ENCODE results near the gene SLC29A2. TPM values are rescaled to one million over a fixed set of nuclear protein-coding genes. Genes with fewer than 3 reads are reported as not detected.

Gene SLC29A2
- total RNA-seq, result 1.2 TPM

- Histone ChIP-seq H3K4me1 (ENCODE audit: insufficient read depth, low read length) (peaks cover 16% of the 10 kb centered on the region), H3K9me3 (ENCODE audit: low read depth, low read length) (no peaks in the 10 kb centered on the region), H3K4me3 (ENCODE audit: low read length) (peak within 1 kb of the TSS; percentile 49), H3K27me3 (ENCODE audit: insufficient read depth, low read length) (peaks cover 14% of the 10 kb centered on the region)
Observed at GRCh38 chr11:66371627-66372415, at the start of gene SLC29A2. Gene SLC29A2, minus strand, starts transcription at chr11:66371760. Its CDS starts 169 bp downstream, at chr11:66371591.

GRCh38 chr11:66420671-66421476, 49.3 kb upstream of the SLC29A2 start, which contains the start of gene NPAS4:
Gene NPAS4, plus strand, starts transcription at chr11:66421035. Its CDS starts 145 bp downstream, at chr11:66421180.
- H3K4me3 ChIP-seq (ENCODE audit: low read length), result no peak within 1 kb of the TSS
- H3K27me3 ChIP-seq (ENCODE audit: insufficient read depth, low read length), result peaks cover 30% of the 10 kb centered on the region
- H3K4me1 ChIP-seq (ENCODE audit: insufficient read depth, low read length), result no peaks in the 10 kb centered on the region
- no peaks in the 10 kb centered on the region for H3K9me3 ChIP-seq (ENCODE audit: low read depth, low read length)

- Histone ChIP-seq H3K9me3 (ENCODE audit: low read depth, low read length) (no peaks in the 10 kb centered on the region), H3K4me3 (ENCODE audit: low read length) (no peak overlapping the region), H3K27me3 (ENCODE audit: insufficient read depth, low read length) (peaks cover 36% of the 10 kb centered on the region)
Observed at GRCh38 chr11:66419825-66420224, 48.3 kb upstream of the SLC29A2 start.

GRCh38 chr11:66418986-66419308, 47.4 kb upstream of the SLC29A2 start:
- Histone ChIP-seq H3K27me3 (ENCODE audit: insufficient read depth, low read length) (peaks cover 37% of the 10 kb centered on the region), H3K9me3 (ENCODE audit: low read depth, low read length) (no peaks in the 10 kb centered on the region), H3K4me1 (ENCODE audit: insufficient read depth, low read length) (no peaks in the 10 kb centered on the region)

More at GRCh38 chr11:66419825-66420224, 48.3 kb upstream of the SLC29A2 start:
- no peaks in the 10 kb centered on the region for H3K4me1 ChIP-seq (ENCODE audit: insufficient read depth, low read length)

GRCh38 chr11:66418168-66418985, 46.8 kb upstream of the SLC29A2 start:
- no peaks in the 10 kb centered on the region for H3K9me3 ChIP-seq (ENCODE audit: low read depth, low read length)
- no peaks in the 10 kb centered on the region for H3K4me1 ChIP-seq (ENCODE audit: insufficient read depth, low read length)
- H3K27me3 ChIP-seq (ENCODE audit: insufficient read depth, low read length), result peaks cover 37% of the 10 kb centered on the region
- no peak overlapping the region for H3K4me3 ChIP-seq (ENCODE audit: low read length)

More at GRCh38 chr11:66418986-66419308, 47.4 kb upstream of the SLC29A2 start:
- H3K4me3 ChIP-seq (ENCODE audit: low read length), result no peak overlapping the region

GRCh38 chr11:66417000-66417399, 45.4 kb upstream of the SLC29A2 start:
- Histone ChIP-seq H3K27me3 (ENCODE audit: insufficient read depth, low read length) (peaks cover 37% of the 10 kb centered on the region), H3K4me3 (ENCODE audit: low read length) (no peak overlapping the region), H3K9me3 (ENCODE audit: low read depth, low read length) (no peaks in the 10 kb centered on the region), H3K4me1 (ENCODE audit: insufficient read depth, low read length) (no peaks in the 10 kb centered on the region)

- Histone ChIP-seq H3K9me3 (ENCODE audit: low read depth, low read length) (no peaks in the 10 kb centered on the region), H3K27me3 (ENCODE audit: insufficient read depth, low read length) (peaks cover 36% of the 10 kb centered on the region), H3K4me1 (ENCODE audit: insufficient read depth, low read length) (no peaks in the 10 kb centered on the region), H3K4me3 (ENCODE audit: low read length) (no peak overlapping the region)
Observed at GRCh38 chr11:66415423-66415822, 43.9 kb upstream of the SLC29A2 start.

- peaks cover 38% of the 10 kb centered on the region for H3K27me3 ChIP-seq (ENCODE audit: insufficient read depth, low read length)
- no peaks in the 10 kb centered on the region for H3K4me1 ChIP-seq (ENCODE audit: insufficient read depth, low read length)
- H3K9me3 ChIP-seq (ENCODE audit: low read depth, low read length), result no peaks in the 10 kb centered on the region
- no peak overlapping the region for H3K4me3 ChIP-seq (ENCODE audit: low read length)
Observed at GRCh38 chr11:66414120-66414934, 42.8 kb upstream of the SLC29A2 start.

GRCh38 chr11:66413167-66413566, 41.6 kb upstream of the SLC29A2 start:
- Histone ChIP-seq H3K4me3 (ENCODE audit: low read length) (no peak overlapping the region), H3K9me3 (ENCODE audit: low read depth, low read length) (no peaks in the 10 kb centered on the region), H3K4me1 (ENCODE audit: insufficient read depth, low read length) (peaks cover 7% of the 10 kb centered on the region), H3K27me3 (ENCODE audit: insufficient read depth, low read length) (peaks cover 27% of the 10 kb centered on the region)

GRCh38 chr11:66412110-66412509, 40.5 kb upstream of the SLC29A2 start:
- H3K4me3 ChIP-seq (ENCODE audit: low read length), result no peak overlapping the region
- no peaks in the 10 kb centered on the region for H3K9me3 ChIP-seq (ENCODE audit: low read depth, low read length)
- peaks cover 18% of the 10 kb centered on the region for H3K27me3 ChIP-seq (ENCODE audit: insufficient read depth, low read length)
- H3K4me1 ChIP-seq (ENCODE audit: insufficient read depth, low read length), result peaks cover 7% of the 10 kb centered on the region

GRCh38 chr11:66411323-66411722, 39.8 kb upstream of the SLC29A2 start:
- Histone ChIP-seq H3K9me3 (ENCODE audit: low read depth, low read length) (no peaks in the 10 kb centered on the region), H3K4me3 (ENCODE audit: low read length) (no peak overlapping the region), H3K27me3 (ENCODE audit: insufficient read depth, low read length) (peaks cover 14% of the 10 kb centered on the region), H3K4me1 (ENCODE audit: insufficient read depth, low read length) (peaks cover 7% of the 10 kb centered on the region)

- H3K4me1 ChIP-seq (ENCODE audit: insufficient read depth, low read length), result peaks cover 7% of the 10 kb centered on the region
- no peaks in the 10 kb centered on the region for H3K9me3 ChIP-seq (ENCODE audit: low read depth, low read length)
- H3K4me3 ChIP-seq (ENCODE audit: low read length), result no peak overlapping the region
- peaks cover 11% of the 10 kb centered on the region for H3K27me3 ChIP-seq (ENCODE audit: insufficient read depth, low read length)
Observed at GRCh38 chr11:66410191-66410590, 38.6 kb upstream of the SLC29A2 start.

- Histone ChIP-seq H3K4me1 (ENCODE audit: insufficient read depth, low read length) (peaks cover 7% of the 10 kb centered on the region), H3K4me3 (ENCODE audit: low read length) (no peak overlapping the region), H3K9me3 (ENCODE audit: low read depth, low read length) (no peaks in the 10 kb centered on the region), H3K27me3 (ENCODE audit: insufficient read depth, low read length) (peaks cover 7% of the 10 kb centered on the region)
Observed at GRCh38 chr11:66409226-66409625, 37.7 kb upstream of the SLC29A2 start.
